SIG-M5 treated with dmso at 0.1 percent for 504 hours (cell line): ENCODE data around the gene SYNGR3.
"Not testable (repeated sequence)": the region's sequence is repeated elsewhere in the genome, so short reads cannot be mapped to it uniquely, and the experiment has no call there.

Experiments used
- DNase-seq: peaks from one replicate; lab custom pipeline; 2025; ENCODE audit not compliant: unreplicated experiment; lab: John Stamatoyannopoulos, UW

The SYNGR3 gene

GRCh38 chr16:1959269-1960039 is 30.3 kb upstream of the SYNGR3 start, which contains the start of gene NDUFB10:
Gene NDUFB10, plus strand, starts transcription at chr16:1959538. Its CDS starts 87 bp downstream, at chr16:1959625.
- DNase-seq = peak; percentile 78

GRCh38 chr16:1960665-1961630 is 28.8 kb upstream of the SYNGR3 start:
- DNase-seq = peak; percentile 77

GRCh38 chr16:1961651-1962067 is 28.1 kb upstream of the SYNGR3 start:
- peak; percentile 63 for DNase-seq

GRCh38 chr16:1962161-1963153 is 27.3 kb upstream of the SYNGR3 start:
- DNase-seq = not testable (repeated sequence)

- DNase-seq = no peak
Measured at GRCh38 chr16:1963806-1964505, 25.8 kb upstream of the SYNGR3 start.

GRCh38 chr16:1964506-1965395 is 25.0 kb upstream of the SYNGR3 start, which contains the start of gene RPS2:
Gene RPS2, minus strand, starts transcription at chr16:1964826. Its CDS starts 201 bp downstream, at chr16:1964625.
- peak; percentile 97 for DNase-seq

GRCh38 chr16:1965396-1966001 is 24.3 kb upstream of the SYNGR3 start:
- no peak for DNase-seq

- DNase-seq = no peak
Measured at GRCh38 chr16:1966460-1966859, 23.3 kb upstream of the SYNGR3 start, which contains the start of gene RNF151. Gene RNF151, plus strand, starts transcription at chr16:1966856. Its CDS starts 26 bp downstream, at chr16:1966882.

GRCh38 chr16:1968146-1968953 is 21.4 kb upstream of the SYNGR3 start:
- no peak for DNase-seq

GRCh38 chr16:1971796-1972489 is 17.8 kb upstream of the SYNGR3 start, which contains the start of gene TBL3:
Gene TBL3, plus strand, starts transcription at chr16:1972053. Its CDS starts 112 bp downstream, at chr16:1972165.
- DNase-seq = peak; percentile 87

GRCh38 chr16:1972490-1972877 is 17.3 kb upstream of the SYNGR3 start:
- DNase-seq = no peak

- no peak for DNase-seq
Measured at GRCh38 chr16:1973461-1974156, 16.2 kb upstream of the SYNGR3 start.

GRCh38 chr16:1974157-1975070 is 15.4 kb upstream of the SYNGR3 start:
- DNase-seq = no peak

- no peak for DNase-seq
Measured at GRCh38 chr16:1975432-1976215, 14.1 kb upstream of the SYNGR3 start.
